Measurements from ENCODE around the gene CAPN10. TPM values are rescaled to one million over a fixed set of nuclear protein-coding genes. Genes with fewer than 3 reads are reported as not detected.
A peak's percentile ranks its signal among the peaks of the same experiment; 100 is the strongest.
"Not testable (repeated sequence)": the region's sequence is repeated elsewhere in the genome, so short reads cannot be mapped to it uniquely, and the experiment has no call there.

Gene CAPN10
- polyA plus RNA-seq, 3 donors: 7.3 to 57.0 (median 7.4) TPM

GRCh38 chr2:240538031-240538780 lies 48.3 kb upstream of the CAPN10 start:
- Mint-ChIP-seq H3K9me3 (peaks cover 8 to 33% (median 17%) of the 10 kb centered on the region in 7 donors), H3K36me3 (peaks cover 71 to 86% of the 10 kb centered on the region in 2 donors), H3K27me3 (ENCODE audit: low read depth in 3 of 3) (peaks cover 0 to 2% (median 0%) of the 10 kb centered on the region in 3 donors), H3K4me1 (no peaks in the 10 kb centered on the region), H3K27ac (peak overlapping the region in 1 of 7 donors; percentile 3), H3K4me3 (no peak overlapping the region)
- no peak for TF ChIP-seq CTCF (IDR thresholded peaks at IDR 0.05)
- H3K4me3 ChIP-seq (replicated peaks in 1 of 3; ENCODE audit: low read depth in 2 of 3, low read length in 3 of 3): no peak overlapping the region
- H3K9me3 ChIP-seq (replicated peaks in 1 of 2; ENCODE audit: control insufficient read depth in 1 of 2, insufficient read depth in 1 of 2, low read length in 2 of 2): peaks cover 12 to 31% of the 10 kb centered on the region in 2 donors
- DNase-seq: no peak
- intact Hi-C loops (cut with micrococcal nuclease): no loop called here
- 98% methylated on average over 24 of the region's 43 CpGs for WGBS (ENCODE audit: insufficient coverage)
- H3K79me2 ChIP-seq (ENCODE audit: insufficient read depth, low read length): no peaks in the 10 kb centered on the region
- no peaks in the 10 kb centered on the region for H3K27me3 ChIP-seq (ENCODE audit: control insufficient read depth in 2 of 2, insufficient read depth in 2 of 2, low read length in 2 of 2)
- H3K4me2 ChIP-seq (replicated peaks; ENCODE audit: extremely low read depth, low read length, poor library complexity, severe bottlenecking): no peak overlapping the region
- no peak overlapping the region for H3K27ac ChIP-seq (ENCODE audit: low read depth in 1 of 2, low read length in 2 of 2)
- peaks cover 33 to 62% of the 10 kb centered on the region in 2 donors for H3K36me3 ChIP-seq (replicated peaks in 1 of 2; ENCODE audit: control insufficient read depth in 1 of 2, insufficient read depth in 2 of 2, low read length in 2 of 2)
- H4K20me1 ChIP-seq (ENCODE audit: insufficient read depth, low read length): no peaks in the 10 kb centered on the region
- no peak overlapping the region for H3K9ac ChIP-seq (ENCODE audit: insufficient read depth, low read length, poor library complexity, severe bottlenecking)
- no peak overlapping the region for H2AFZ ChIP-seq (ENCODE audit: insufficient read depth, low read depth, low read length, poor library complexity, severe bottlenecking)
- H3K4me1 ChIP-seq (ENCODE audit: control insufficient read depth in 1 of 2, insufficient read depth in 2 of 2, low read length in 2 of 2): no peaks in the 10 kb centered on the region

- H3K9ac ChIP-seq (ENCODE audit: insufficient read depth, low read length, poor library complexity, severe bottlenecking); intact Hi-C loops (cut with micrococcal nuclease); H2AFZ ChIP-seq (ENCODE audit: insufficient read depth, low read depth, low read length, poor library complexity, severe bottlenecking); H3K27ac ChIP-seq (ENCODE audit: low read depth in 1 of 2, low read length in 2 of 2); H3K4me3 ChIP-seq (replicated peaks in 1 of 3; ENCODE audit: low read depth in 2 of 3, low read length in 3 of 3); H3K4me1 ChIP-seq (ENCODE audit: control insufficient read depth in 1 of 2, insufficient read depth in 2 of 2, low read length in 2 of 2); DNase-seq; H4K20me1 ChIP-seq (ENCODE audit: insufficient read depth, low read length); H3K27me3 Mint-ChIP-seq (ENCODE audit: low read depth in 3 of 3); H3K79me2 ChIP-seq (ENCODE audit: insufficient read depth, low read length); H3K4me3 Mint-ChIP-seq; H3K4me2 ChIP-seq (replicated peaks; ENCODE audit: extremely low read depth, low read length, poor library complexity, severe bottlenecking); H3K4me1 Mint-ChIP-seq; H3K27me3 ChIP-seq (ENCODE audit: control insufficient read depth in 2 of 2, insufficient read depth in 2 of 2, low read length in 2 of 2): not testable (repeated sequence)
- H3K36me3 Mint-ChIP-seq: peaks cover 66 to 81% of the 10 kb centered on the region in 2 donors
- Histone ChIP-seq H3K9me3 (replicated peaks in 1 of 2; ENCODE audit: control insufficient read depth in 1 of 2, insufficient read depth in 1 of 2, low read length in 2 of 2) (peaks cover 7 to 28% of the 10 kb centered on the region in 2 donors), H3K36me3 (replicated peaks in 1 of 2; ENCODE audit: control insufficient read depth in 1 of 2, insufficient read depth in 2 of 2, low read length in 2 of 2) (peaks cover 33 to 59% of the 10 kb centered on the region in 2 donors)
- H3K9me3 Mint-ChIP-seq: peaks cover 10 to 24% (median 14%) of the 10 kb centered on the region in 7 donors
- H3K27ac Mint-ChIP-seq: peak overlapping the region in 2 of 7 donors; percentile 1 to 72
- WGBS (ENCODE audit: insufficient coverage): 99% methylated on average over 14 of the region's 17 CpGs
These were observed 47.4 kb upstream of the CAPN10 start for GRCh38 chr2:240539101-240539500.
